CD4-positive, alpha-beta T cell (primary cell): ENCODE results near the gene PDE9A. TPM values are rescaled to one million over a fixed set of nuclear protein-coding genes. Genes with fewer than 3 reads are reported as not detected.

ENCODE experiments used
- ATAC-seq: fragments of 200-7000 bp; cut with Tn5 transposase; one replicate; pipeline ENCODE4 v1.10.0; 2022; ENCODE audit warnings: mild to moderate bottlenecking; ENCODE audit not compliant: poor library complexity
- CTCF ChIA-PET: fragments of 350-600 bp; sonication (Branson Sonifier 250); formaldehyde crosslinking; loops from one replicate; lab custom pipeline; 2021; ENCODE audit warnings: antibody characterized with exemption, inconsistent platforms; lab: Charles Lee
- POLR2A ChIA-PET: fragments of 350-600 bp; sonication (Branson Sonifier 250); formaldehyde crosslinking; loops from one replicate; lab custom pipeline; 2021; ENCODE audit warnings: antibody characterized with exemption, inconsistent platforms; lab: Charles Lee
- DNase-seq, 14 experiments: peaks; one replicate each; pipeline ENCODE4 v3.0.0-alpha.2; 2013 to 2020; ENCODE audit warnings: mixed read lengths in 2 of 14
- H3K27ac ChIP-seq, 2 donors: one replicate each; pipeline versions ENCODE4 v1.5.1 to v1.7.0; 2013; ENCODE audit warnings: low read length in 2 of 2, low read depth in 1 of 2, mild to moderate bottlenecking in 1 of 2
- H3K27me3 ChIP-seq, 2 experiments: 1 replicate in 1 of 2; 2 replicates in 1 of 2; pipeline versions ENCODE4 v1.6.1 to v1.7.0; 2013; ENCODE audit warnings: low read length in 2 of 2, control low read depth in 1 of 2, mild to moderate bottlenecking in 1 of 2, moderate library complexity in 1 of 2; ENCODE audit not compliant: insufficient read depth in 2 of 2, control insufficient read depth in 1 of 2
- H3K36me3 ChIP-seq: one replicate; pipeline ENCODE4 v1.6.1; 2013; ENCODE audit warnings: low read length, control low read depth; ENCODE audit not compliant: insufficient read depth
- H3K4me1 ChIP-seq: one replicate; pipeline ENCODE4 v1.6.1; 2013; ENCODE audit warnings: low read length, control low read depth; ENCODE audit not compliant: insufficient read depth
- H3K4me3 ChIP-seq: one replicate; pipeline ENCODE4 v1.5.1; 2013; ENCODE audit warnings: mild to moderate bottlenecking, low read length, moderate library complexity
- H3K9me3 ChIP-seq, 2 experiments: 1 replicate in 1 of 2; 2 replicates in 1 of 2; pipeline versions ENCODE4 v1.6.1 to v1.7.0; 2013; ENCODE audit warnings: low read length in 2 of 2, mild to moderate bottlenecking in 2 of 2, control low read depth in 1 of 2, moderate library complexity in 1 of 2; ENCODE audit not compliant: control insufficient read depth in 1 of 2, insufficient read depth in 1 of 2
- H3K27ac Mint-ChIP-seq: one replicate; pipeline ENCODE4 v1.8.0; 2020; ENCODE audit warnings: mixed read lengths
- H3K27me3 Mint-ChIP-seq: one replicate; pipeline ENCODE4 v1.8.0; 2021; ENCODE audit warnings: mixed read lengths
- H3K36me3 Mint-ChIP-seq: one replicate; pipeline ENCODE4 v1.8.0; 2021; ENCODE audit warnings: low read depth, mixed read lengths
- H3K4me1 Mint-ChIP-seq: one replicate; pipeline ENCODE4 v1.8.0; 2021; ENCODE audit warnings: low read depth, mixed read lengths
- H3K4me3 Mint-ChIP-seq: one replicate; pipeline ENCODE4 v1.8.0; 2020; ENCODE audit warnings: mild to moderate bottlenecking, mixed read lengths
- H3K9me3 Mint-ChIP-seq: one replicate; pipeline ENCODE4 v1.8.0; 2020; ENCODE audit warnings: mixed read lengths
- CTCF ChIP-seq: fragments of 200-600 bp; IDR thresholded peaks from one replicate; pipeline ENCODE4 v1.8.0; 2022; ENCODE audit warnings: antibody characterized with exemption, mild to moderate bottlenecking
- intact Hi-C, 2 experiments: fragments of 100-400 bp; cut with DNase I in 1 of 2; cut with micrococcal nuclease in 1 of 2; formaldehyde crosslinking; loops; one replicate each; pipeline versions ENCODE4 v1.15.1 to v1.9.0; 2023 to 2025; cut with DNase I, micrococcal nuclease
- total RNA-seq, 174 experiments: library from RNA in 2 of 174; stranded (reverse) in 2 of 174; gene quantifications; one replicate each; pipeline ENCODE4 v1.2.3 and lab custom pipeline; 2021 to 2026

The PDE9A gene
- total RNA-seq, 2 experiments from 2014 or later, result 12.6 to 13.2 TPM

- H3K27ac ChIP-seq, result no peak overlapping the region
- POLR2A ChIA-PET, result no interaction called here
- Mint-ChIP-seq H3K4me1 (no peaks in the 10 kb centered on the region), H3K27me3 (no peaks in the 10 kb centered on the region), H3K9me3 (no peaks in the 10 kb centered on the region), H3K27ac (no peak overlapping the region), H3K36me3 (no peaks in the 10 kb centered on the region), H3K4me3 (no peak overlapping the region)
- H3K9me3 ChIP-seq, result no peaks in the 10 kb centered on the region
- CTCF ChIA-PET, result no interaction called here
- DNase-seq (no peak), ATAC-seq (no peak)
- H3K4me1 ChIP-seq, result peaks cover 3% of the 10 kb centered on the region
- no peak overlapping the region for H3K4me3 ChIP-seq
- no peaks in the 10 kb centered on the region for H3K27me3 ChIP-seq
- TF ChIP-seq CTCF, result no peak
- intact Hi-C loops, result no loop called here
- no peaks in the 10 kb centered on the region for H3K36me3 ChIP-seq
These were observed 29.7 kb upstream of the PDE9A start for GRCh38 chr21:42623694-42624093.

- Histone ChIP-seq H3K27ac (no peak overlapping the region), H3K9me3 (no peaks in the 10 kb centered on the region), H3K27me3 (no peaks in the 10 kb centered on the region), H3K4me1 (peaks cover 3% of the 10 kb centered on the region), H3K4me3 (no peak overlapping the region), H3K36me3 (no peaks in the 10 kb centered on the region)
- intact Hi-C loops, result no loop called here
- ChIA-PET POLR2A (no interaction called here), CTCF (no interaction called here)
- no peak for TF ChIP-seq CTCF
- Mint-ChIP-seq H3K36me3 (no peaks in the 10 kb centered on the region), H3K27me3 (no peaks in the 10 kb centered on the region), H3K4me3 (no peak overlapping the region), H3K4me1 (no peaks in the 10 kb centered on the region), H3K27ac (no peak overlapping the region), H3K9me3 (no peaks in the 10 kb centered on the region)
- DNase-seq, result no peak
- ATAC-seq, result no peak
These were observed 29.2 kb upstream of the PDE9A start for GRCh38 chr21:42624095-42624790.

GRCh38 chr21:42624936-42625335 is 28.5 kb upstream of the PDE9A start:
- no peak for ATAC-seq
- ChIA-PET POLR2A (no interaction called here), CTCF (interaction anchor here (1.0 kb wide), 1 partner anchor 29 kb away, joined by 3 read pairs; no protein-coding TSS in a partner anchor)

More at GRCh38 chr21:42624936-42625335, 28.5 kb upstream of the PDE9A start:
- DNase-seq, result no peak
- no peaks in the 10 kb centered on the region for H3K36me3 Mint-ChIP-seq
- intact Hi-C loops, result no loop called here
- H3K36me3 ChIP-seq, result no peaks in the 10 kb centered on the region
- no peak for TF ChIP-seq CTCF
- H3K4me1 ChIP-seq, result peaks cover 3% of the 10 kb centered on the region
- no peak overlapping the region for H3K4me3 Mint-ChIP-seq
- no peaks in the 10 kb centered on the region for H3K9me3 ChIP-seq
- no peaks in the 10 kb centered on the region for H3K9me3 Mint-ChIP-seq
- H3K27ac ChIP-seq, result no peak overlapping the region
- no peaks in the 10 kb centered on the region for H3K27me3 ChIP-seq
- H3K27me3 Mint-ChIP-seq, result no peaks in the 10 kb centered on the region
- H3K27ac Mint-ChIP-seq, result no peak overlapping the region
- no peak overlapping the region for H3K4me3 ChIP-seq
- no peaks in the 10 kb centered on the region for H3K4me1 Mint-ChIP-seq
